ENCODE measurements around the gene YPEL2.

YPEL2 gene

GRCh38 chr17:59331929-59332748 is 684 bp downstream of the YPEL2 start (continued):
- TF ChIP-seq, protein P1, sequence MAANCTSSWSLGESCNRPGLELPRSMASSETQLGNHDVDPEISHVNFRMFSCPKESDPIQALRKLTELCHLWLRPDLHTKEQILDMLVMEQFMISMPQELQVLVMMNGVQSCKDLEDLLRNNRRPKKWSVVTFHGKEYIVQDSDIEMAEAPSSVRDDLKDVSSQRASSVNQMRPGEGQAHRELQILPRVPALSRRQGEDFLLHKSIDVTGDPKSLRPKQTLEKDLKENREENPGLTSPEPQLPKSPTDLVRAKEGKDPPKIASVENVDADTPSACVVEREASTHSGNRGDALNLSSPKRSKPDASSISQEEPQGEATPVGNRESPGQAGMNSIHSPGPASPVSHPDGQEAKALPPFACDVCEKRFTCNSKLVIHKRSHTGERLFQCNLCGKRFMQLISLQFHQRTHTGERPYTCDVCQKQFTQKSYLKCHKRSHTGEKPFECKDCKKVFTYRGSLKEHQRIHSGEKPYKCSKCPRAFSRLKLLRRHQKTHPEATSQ (tag by site-specific recombination; IDR thresholded peaks at IDR 0.05): no peak
- TF ChIP-seq ZNF24 (tag by site-specific recombination; IDR thresholded peaks at IDR 0.05) (no peak), ZNF311 (tag by site-specific recombination; IDR thresholded peaks at IDR 0.05; ENCODE audit: borderline replicate concordance) (no peak), ZNF776 (tag by site-specific recombination; IDR thresholded peaks at IDR 0.05; ENCODE audit: borderline replicate concordance) (no peak), ZNF692 (tag by site-specific recombination; IDR thresholded peaks at IDR 0.05) (0 out of 2 replicates have a peak, but pooled peaks have one; percentile 14), ZNF404 (tag by site-specific recombination; IDR thresholded peaks at IDR 0.05) (no peak), ZNF23 (tag by site-specific recombination; IDR thresholded peaks at IDR 0.05; ENCODE audit: borderline replicate concordance) (no peak), AEBP2 (tag by site-specific recombination; IDR thresholded peaks at IDR 0.05; ENCODE audit: borderline replicate concordance) (no peak), ZNF169 (tag by site-specific recombination; IDR thresholded peaks at IDR 0.05) (no peak), MZF1 (tag by site-specific recombination; IDR thresholded peaks at IDR 0.05; ENCODE audit: borderline replicate concordance) (no peak), ZNF473 (tag by site-specific recombination; IDR thresholded peaks at IDR 0.05) (no peak), ZNF391 (tag by site-specific recombination; IDR thresholded peaks at IDR 0.05; ENCODE audit: borderline replicate concordance, low read depth) (no peak), ZSCAN23 (tag by site-specific recombination; IDR thresholded peaks at IDR 0.05) (no peak), WT1 (tag by site-specific recombination; IDR thresholded peaks at IDR 0.05) (no peak)
- TF ChIP-seq, protein P2, sequence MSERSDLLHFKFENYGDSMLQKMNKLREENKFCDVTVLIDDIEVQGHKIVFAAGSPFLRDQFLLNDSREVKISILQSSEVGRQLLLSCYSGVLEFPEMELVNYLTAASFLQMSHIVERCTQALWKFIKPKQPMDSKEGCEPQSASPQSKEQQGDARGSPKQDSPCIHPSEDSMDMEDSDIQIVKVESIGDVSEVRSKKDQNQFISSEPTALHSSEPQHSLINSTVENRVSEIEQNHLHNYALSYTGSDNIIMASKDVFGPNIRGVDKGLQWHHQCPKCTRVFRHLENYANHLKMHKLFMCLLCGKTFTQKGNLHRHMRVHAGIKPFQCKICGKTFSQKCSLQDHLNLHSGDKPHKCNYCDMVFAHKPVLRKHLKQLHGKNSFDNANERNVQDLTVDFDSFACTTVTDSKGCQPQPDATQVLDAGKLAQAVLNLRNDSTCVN (tag by site-specific recombination; optimal IDR thresholded peaks at IDR 0.05): peak; percentile 78

- ChIA-PET POLR2A (interaction anchor here (0.6 to 1.0 kb wide), 3 partner anchors 11 to 124 kb away, joined by 3 to 4 read pairs (median 3); no protein-coding TSS in a partner anchor), CTCF (interaction anchor here (0.5 to 2.7 kb wide), 7 partner anchors 9 to 107 kb away, joined by 3 to 10 read pairs (median 3); no protein-coding TSS in a partner anchor)
- H3K27ac ChIP-seq (ENCODE audit: extremely low read depth, low read depth, low read length): peak overlapping the region; percentile 21; the same call in 1 of the 2 replicates
- H3K9me3 ChIP-seq (ENCODE audit: control insufficient read depth, insufficient read depth, low read depth, low read length): no peaks in the 10 kb centered on the region
- H3K4me1 ChIP-seq (ENCODE audit: control insufficient read depth, insufficient read depth, low read length): peaks cover 16% of the 10 kb centered on the region
- H3K36me3 ChIP-seq (ENCODE audit: control insufficient read depth in 2 of 2, insufficient read depth in 1 of 2, low read length in 2 of 2): no peaks in the 10 kb centered on the region
- peak overlapping the region; percentile 81 for H3K4me3 ChIP-seq (ENCODE audit: low read depth, low read length)
- TF ChIP-seq, protein P3, sequence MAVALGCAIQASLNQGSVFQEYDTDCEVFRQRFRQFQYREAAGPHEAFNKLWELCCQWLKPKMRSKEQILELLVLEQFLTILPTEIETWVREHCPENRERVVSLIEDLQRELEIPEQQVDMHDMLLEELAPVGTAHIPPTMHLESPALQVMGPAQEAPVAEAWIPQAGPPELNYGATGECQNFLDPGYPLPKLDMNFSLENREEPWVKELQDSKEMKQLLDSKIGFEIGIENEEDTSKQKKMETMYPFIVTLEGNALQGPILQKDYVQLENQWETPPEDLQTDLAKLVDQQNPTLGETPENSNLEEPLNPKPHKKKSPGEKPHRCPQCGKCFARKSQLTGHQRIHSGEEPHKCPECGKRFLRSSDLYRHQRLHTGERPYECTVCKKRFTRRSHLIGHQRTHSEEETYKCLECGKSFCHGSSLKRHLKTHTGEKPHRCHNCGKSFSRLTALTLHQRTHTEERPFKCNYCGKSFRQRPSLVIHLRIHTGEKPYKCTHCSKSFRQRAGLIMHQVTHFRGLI (tag by site-specific recombination; IDR thresholded peaks at IDR 0.05): peak; percentile 70
- peak; percentile 64 for TF ChIP-seq PRDM10 (tag by site-specific recombination; IDR thresholded peaks at IDR 0.05)
- TF ChIP-seq PRDM4 (tag by site-specific recombination; IDR thresholded peaks at IDR 0.05): no peak
These were observed 1.4 kb downstream of the YPEL2 start for GRCh38 chr17:59332749-59333377.

Data from HEK293 (cell line).